ENCODE measurements around the gene TEX14.
A peak's percentile ranks its signal among the peaks of the same experiment; 100 is the strongest.

The TEX14 gene

GRCh38 chr17:58648236-58648635 is 43.6 kb downstream of the TEX14 start:
- no peak for DNase-seq

GRCh38 chr17:58643147-58643546 is 48.7 kb downstream of the TEX14 start:
- no peak for DNase-seq

GRCh38 chr17:58641887-58642311 is 49.9 kb downstream of the TEX14 start:
- no peak for DNase-seq

- DNase-seq, result no peak
These were observed 51.6 kb downstream of the TEX14 start for GRCh38 chr17:58640202-58640601.

- no peak for DNase-seq
These were observed 52.2 kb downstream of the TEX14 start for GRCh38 chr17:58639681-58640080.

- DNase-seq, result no peak
These were observed 54.8 kb downstream of the TEX14 start for GRCh38 chr17:58637011-58637570.

- DNase-seq, result no peak
These were observed 59.2 kb downstream of the TEX14 start for GRCh38 chr17:58632324-58633314.

- DNase-seq, result peak; percentile 97
These were observed 60.1 kb downstream of the TEX14 start for GRCh38 chr17:58631523-58632323.

GRCh38 chr17:58630883-58631522 is 60.8 kb downstream of the TEX14 start:
- peak; percentile 35 for DNase-seq

- no peak for DNase-seq
These were observed 64.9 kb downstream of the TEX14 start for GRCh38 chr17:58626905-58627304.

GRCh38 chr17:58624751-58625150 is 67.1 kb downstream of the TEX14 start:
- no peak for DNase-seq

GRCh38 chr17:58621174-58621573 is 70.7 kb downstream of the TEX14 start:
- no peak for DNase-seq

- no peak for DNase-seq
These were observed 73.5 kb downstream of the TEX14 start for GRCh38 chr17:58618336-58618735.

- DNase-seq, result no peak
These were observed 74.3 kb downstream of the TEX14 start for GRCh38 chr17:58617563-58617962.

GRCh38 chr17:58615768-58616659 is 75.8 kb downstream of the TEX14 start:
- DNase-seq, result no peak

- no peak for DNase-seq
These were observed 76.9 kb downstream of the TEX14 start for GRCh38 chr17:58614859-58615459.

GRCh38 chr17:58611331-58611730 is 80.5 kb downstream of the TEX14 start:
- no peak for DNase-seq

- no peak for DNase-seq
These were observed 84.9 kb downstream of the TEX14 start for GRCh38 chr17:58606934-58607333.

- DNase-seq, result no peak
These were observed 85.9 kb downstream of the TEX14 start for GRCh38 chr17:58605986-58606385.

- DNase-seq, result no peak
These were observed 86.4 kb downstream of the TEX14 start for GRCh38 chr17:58605470-58605869.

GRCh38 chr17:58601976-58602375 is 89.9 kb downstream of the TEX14 start:
- no peak for DNase-seq

Measured in NCI-H510A (cell line).